ENCODE measurements around the gene LALBA. TPM values are rescaled to one million over a fixed set of nuclear protein-coding genes. Genes with fewer than 3 reads are reported as not detected.
A peak's percentile ranks its signal among the peaks of the same experiment; 100 is the strongest.

The LALBA gene
- polyA plus RNA-seq, 2 of the 4 experiments (the other 2 are of a cell fraction), result not detected

GRCh38 chr12:48542300-48542928 is 27.4 kb downstream of the LALBA start:
- no peak for FAIRE-seq
- WGBS (ENCODE audit: missing lambda C conversion rate), result 27% methylated on average over 8 of the region's 8 CpGs
- TF ChIP-seq RAD21 (conservative IDR thresholded peaks at IDR 0.05 in 1 of 2, IDR thresholded peaks at IDR 0.05 in 1 of 2) (peak; percentile 73 to 92), SMC3 (IDR thresholded peaks at IDR 0.05) (peak; percentile 77), JUNB (IDR thresholded peaks at IDR 0.05) (no peak), CTCF (IDR thresholded peaks at IDR 0.05) (peak; percentile 73), ZSCAN20 (CRISPR knock-in tag; IDR thresholded peaks at IDR 0.05) (no peak), EHMT2 (IDR thresholded peaks at IDR 0.05; ENCODE audit: low read depth) (no peak)
- Histone ChIP-seq H3K27ac (no peak overlapping the region), H3K4me3 (no peak overlapping the region), H3K4me1 (no peaks in the 10 kb centered on the region), H3K4me2 (no peak overlapping the region), H3K9me3 (no peaks in the 10 kb centered on the region)
- ChIA-PET CTCF (interaction anchor here (0.6 to 6.9 kb wide), 14 partner anchors 9 to 653 kb away, joined by 3 to 88 read pairs (median 4); partner anchors contain the start of gene OR8S1), POLR2A (interaction anchor here (0.7 to 1.1 kb wide), 2 partner anchors 76 to 224 kb away, joined by 3 to 5 read pairs; no protein-coding TSS in a partner anchor)
- DNase-seq (ENCODE audit: low read depth in 1 of 2, low spot score in 1 of 2), result peak; percentile 21 to 59
- ATAC-seq, result peak; percentile 73 to 90; a peak in 5 of 6 replicates

GRCh38 chr12:48536602-48537001 is 33.2 kb downstream of the LALBA start:
- TF ChIP-seq RARB (CRISPR knock-in tag; IDR thresholded peaks at IDR 0.05), result no peak
- no peak for TF ChIP-seq POLR2AphosphoS2 (conservative IDR thresholded peaks at IDR 0.05; ENCODE audit: low read length)
- TF ChIP-seq TP53 (CRISPR knock-in tag; IDR thresholded peaks at IDR 0.05), result no peak
- TF ChIP-seq FOSL2 (IDR thresholded peaks at IDR 0.05), result no peak
- TF ChIP-seq FOSL2 (CRISPR knock-in tag; IDR thresholded peaks at IDR 0.05), result no peak
- no peak for TF ChIP-seq RCOR1 (IDR thresholded peaks at IDR 0.05; ENCODE audit: low read depth, low read length)
- no peak for TF ChIP-seq POLR2A (IDR thresholded peaks at IDR 0.05; ENCODE audit: low read length)
- TF ChIP-seq CHD2 (IDR thresholded peaks at IDR 0.05; ENCODE audit: low read length, partially characterized antibody), result no peak
- TF ChIP-seq EP300 (IDR thresholded peaks at IDR 0.05), result no peak
- TF ChIP-seq HEYL (CRISPR knock-in tag; IDR thresholded peaks at IDR 0.05), result no peak
- TF ChIP-seq KDM5A (IDR thresholded peaks at IDR 0.05), result no peak
- TF ChIP-seq ATOH8 (CRISPR knock-in tag; IDR thresholded peaks at IDR 0.05; ENCODE audit: low read depth), result no peak
- TF ChIP-seq USF2 (IDR thresholded peaks at IDR 0.05), result no peak
- TF ChIP-seq ZFP36 (IDR thresholded peaks at IDR 0.05; ENCODE audit: borderline replicate concordance, partially characterized antibody), result no peak
- TF ChIP-seq BHLHE40 (IDR thresholded peaks at IDR 0.05; ENCODE audit: low read depth, low read length), result no peak
- no peak for TF ChIP-seq CBX2 (IDR thresholded peaks at IDR 0.05; ENCODE audit: borderline replicate concordance, low read depth)
- TF ChIP-seq ELK1 (IDR thresholded peaks at IDR 0.05; ENCODE audit: low read depth, low read length), result no peak
- FAIRE-seq, result no peak
- POLR2A ChIA-PET, result no interaction called here
- ATAC-seq, result no peak
- 0% methylated on average over 1 of the region's 1 CpG for WGBS (ENCODE audit: missing lambda C conversion rate)
- Histone ChIP-seq H3K4me3 (no peak overlapping the region), H3K9me3 (peaks cover 4% of the 10 kb centered on the region; the same call in 2 of the 3 replicates), H3K4me2 (no peak overlapping the region), H3K4me1 (no peaks in the 10 kb centered on the region), H3K27ac (no peak overlapping the region)
- no peak for DNase-seq (ENCODE audit: low read depth in 1 of 2, low spot score in 1 of 2)
- CTCF ChIA-PET, result interaction anchor here (1.3 kb wide), 1 partner anchor 82 kb away, joined by 3 read pairs; no protein-coding TSS in a partner anchor
